OCI-LY1 (cell line): ENCODE data around the gene ATP8A2.

Source experiments
- H2AFZ ChIP-seq: fragments of 200-600 bp; sonication (generic), shearing (Covaris generic); 2 replicates; pipeline ENCODE4 v1.6.0; 2014; ENCODE audit warnings: antibody characterized with exemption, mild to moderate bottlenecking, low read length
- H3F3A ChIP-seq: fragments of 200-600 bp; sonication (generic), shearing (Covaris generic); 2 replicates; pipeline ENCODE4 v1.6.0; 2014; ENCODE audit warnings: mild to moderate bottlenecking, antibody characterized with exemption, low read length, moderate library complexity; ENCODE audit not compliant: insufficient read depth
- H3K27ac ChIP-seq: fragments of 200-600 bp; sonication (generic); 2 replicates; pipeline ENCODE4 v1.5.1; 2014; ENCODE audit warnings: low read length, mixed run types, mild to moderate bottlenecking, low read depth; ENCODE audit not compliant: poor library complexity, severe bottlenecking
- H3K27me3 ChIP-seq: fragments of 200-600 bp; sonication (generic); 2 replicates; pipeline ENCODE4 v1.6.0; 2014; ENCODE audit warnings: antibody characterized with exemption, mild to moderate bottlenecking, low read length, moderate library complexity; ENCODE audit not compliant: insufficient read depth
- H3K36me3 ChIP-seq: fragments of 200-600 bp; sonication (generic); 2 replicates; pipeline ENCODE4 v1.6.1; 2014; ENCODE audit warnings: mild to moderate bottlenecking, antibody characterized with exemption, low read length, moderate library complexity, mixed read lengths; ENCODE audit not compliant: insufficient read depth
- H3K4me1 ChIP-seq: fragments of 200-600 bp; sonication (generic); 2 replicates; pipeline ENCODE4 v1.5.1; 2014; ENCODE audit warnings: mild to moderate bottlenecking, low read length, moderate library complexity; ENCODE audit not compliant: insufficient read depth, severe bottlenecking
- H3K4me2 ChIP-seq: fragments of 200-600 bp; sonication (generic), shearing (Covaris generic); 2 replicates; pipeline ENCODE4 v1.6.1; 2014; ENCODE audit warnings: low read length
- H3K4me3 ChIP-seq: fragments of 200-600 bp; sonication (generic); 2 replicates; pipeline ENCODE4 v1.5.1; 2014; ENCODE audit warnings: low read length, low read depth, mild to moderate bottlenecking, mixed read lengths; ENCODE audit not compliant: poor library complexity, severe bottlenecking
- H3K79me2 ChIP-seq: fragments of 200-600 bp; shearing (Covaris generic); 2 replicates; pipeline ENCODE4 v1.6.1; 2016; ENCODE audit warnings: mixed run types, low read length, mixed read lengths; ENCODE audit not compliant: insufficient read depth
- H3K9ac ChIP-seq: fragments of 200-600 bp; sonication (generic), shearing (Covaris generic); 2 replicates; pipeline ENCODE4 v1.6.1; 2014; ENCODE audit warnings: mild to moderate bottlenecking, low read length, mixed read lengths
- H3K9me2 ChIP-seq: fragments of 200-600 bp; sonication (generic), shearing (Covaris generic); 2 replicates; pipeline ENCODE4 v1.6.1; 2014; ENCODE audit warnings: low read depth, mild to moderate bottlenecking, low read length, mixed read lengths
- H3K9me3 ChIP-seq: fragments of 200-600 bp; shearing (Covaris generic); 2 replicates; pipeline ENCODE4 v1.6.1; 2014; ENCODE audit warnings: low read length, mixed read lengths
- H4K20me1 ChIP-seq: fragments of 200-600 bp; sonication (generic), shearing (Covaris generic); 2 replicates; pipeline ENCODE4 v1.6.0; 2016; ENCODE audit warnings: mild to moderate bottlenecking, low read length; ENCODE audit not compliant: insufficient read depth
- EZH2 ChIP-seq: fragments of 200-600 bp; sonication (generic), shearing (Covaris generic); IDR thresholded peaks from 2 replicates; pipeline ENCODE4 v1.8.0; 2017; ENCODE audit warnings: borderline replicate concordance, mixed run types, mild to moderate bottlenecking, antibody characterized with exemption, low read length, moderate library complexity, mixed read lengths
- TF ChIP-seq, protein P1 (sequence below): fragments of 200-600 bp; sonication (generic), shearing (Covaris generic); IDR thresholded peaks from 2 replicates; pipeline ENCODE4 v1.5.1; 2017; ENCODE audit warnings: mild to moderate bottlenecking, antibody characterized with exemption, low read length, moderate library complexity, mixed read lengths

Gene ATP8A2

GRCh38 chr13:26019881-26020870, 648.4 kb downstream of the ATP8A2 start:
- no peaks in the 10 kb centered on the region for H3K9me3 ChIP-seq
- H3K4me3 ChIP-seq: no peak overlapping the region
- no peak overlapping the region for H3K9ac ChIP-seq
- H3K27ac ChIP-seq: no peak overlapping the region
- H3K27me3 ChIP-seq: no peaks in the 10 kb centered on the region; the same call in 1 of the 2 replicates
- no peaks in the 10 kb centered on the region for H3F3A ChIP-seq
- no peak overlapping the region for H2AFZ ChIP-seq
- no peak for TF ChIP-seq EZH2
- TF ChIP-seq, protein P1, sequence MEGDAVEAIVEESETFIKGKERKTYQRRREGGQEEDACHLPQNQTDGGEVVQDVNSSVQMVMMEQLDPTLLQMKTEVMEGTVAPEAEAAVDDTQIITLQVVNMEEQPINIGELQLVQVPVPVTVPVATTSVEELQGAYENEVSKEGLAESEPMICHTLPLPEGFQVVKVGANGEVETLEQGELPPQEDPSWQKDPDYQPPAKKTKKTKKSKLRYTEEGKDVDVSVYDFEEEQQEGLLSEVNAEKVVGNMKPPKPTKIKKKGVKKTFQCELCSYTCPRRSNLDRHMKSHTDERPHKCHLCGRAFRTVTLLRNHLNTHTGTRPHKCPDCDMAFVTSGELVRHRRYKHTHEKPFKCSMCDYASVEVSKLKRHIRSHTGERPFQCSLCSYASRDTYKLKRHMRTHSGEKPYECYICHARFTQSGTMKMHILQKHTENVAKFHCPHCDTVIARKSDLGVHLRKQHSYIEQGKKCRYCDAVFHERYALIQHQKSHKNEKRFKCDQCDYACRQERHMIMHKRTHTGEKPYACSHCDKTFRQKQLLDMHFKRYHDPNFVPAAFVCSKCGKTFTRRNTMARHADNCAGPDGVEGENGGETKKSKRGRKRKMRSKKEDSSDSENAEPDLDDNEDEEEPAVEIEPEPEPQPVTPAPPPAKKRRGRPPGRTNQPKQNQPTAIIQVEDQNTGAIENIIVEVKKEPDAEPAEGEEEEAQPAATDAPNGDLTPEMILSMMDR: no peak
- no peaks in the 10 kb centered on the region for H3K4me1 ChIP-seq
- H4K20me1 ChIP-seq: no peaks in the 10 kb centered on the region
- no peaks in the 10 kb centered on the region for H3K79me2 ChIP-seq
- H3K9me2 ChIP-seq: no peaks in the 10 kb centered on the region
- H3K4me2 ChIP-seq: no peak overlapping the region
- H3K36me3 ChIP-seq: no peaks in the 10 kb centered on the region

DNA sequence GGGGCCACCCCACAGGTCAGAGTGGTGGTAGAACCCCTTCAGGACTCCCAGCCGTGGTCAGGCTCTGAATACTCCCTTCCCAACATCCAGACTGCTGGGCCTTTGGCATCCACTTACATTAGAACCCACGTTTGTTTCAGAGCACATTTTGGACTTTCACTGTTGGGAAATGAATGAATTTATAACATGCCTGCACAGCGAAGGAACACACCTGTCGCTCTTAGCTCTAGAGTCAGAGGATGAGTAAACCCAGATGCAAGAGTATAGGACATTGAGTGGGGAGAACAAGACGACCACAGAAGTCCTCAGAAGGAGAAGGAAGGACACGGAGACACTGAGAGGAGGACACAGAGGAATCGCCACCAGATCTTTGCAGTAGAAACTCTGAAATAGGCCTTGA, 649.1 kb downstream of the ATP8A2 start:
- no peaks in the 10 kb centered on the region for H3K9me3 ChIP-seq

DNA sequence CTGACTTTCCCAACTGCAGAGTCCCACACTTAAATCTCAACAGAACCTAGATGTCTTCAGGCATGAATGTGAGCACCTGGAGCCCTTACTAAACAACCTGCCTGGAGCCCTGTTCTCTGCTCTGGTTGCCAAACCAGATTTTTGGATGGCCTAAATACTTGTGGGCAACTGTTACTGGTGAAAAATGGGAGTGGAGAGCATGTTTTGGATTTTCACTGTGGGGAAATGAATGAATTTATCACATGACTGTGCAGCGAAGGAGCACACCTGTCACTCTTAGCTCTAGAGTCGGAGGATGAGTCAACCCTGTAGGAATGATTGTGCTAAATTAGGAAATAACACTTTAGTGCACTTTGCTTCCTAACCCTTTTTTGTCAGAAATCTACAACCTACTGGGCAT, 649.7 kb downstream of the ATP8A2 start:
- H3K4me3 ChIP-seq: no peak overlapping the region
- no peaks in the 10 kb centered on the region for H3K9me2 ChIP-seq
- H2AFZ ChIP-seq: no peak overlapping the region
- no peak for TF ChIP-seq EZH2
- TF ChIP-seq, protein P1: no peak
- no peak overlapping the region for H3K27ac ChIP-seq
- H3K4me1 ChIP-seq: no peaks in the 10 kb centered on the region
- no peaks in the 10 kb centered on the region for H3F3A ChIP-seq
- no peaks in the 10 kb centered on the region for H3K9me3 ChIP-seq
- H3K79me2 ChIP-seq: no peaks in the 10 kb centered on the region
- no peak overlapping the region for H3K9ac ChIP-seq
- H3K36me3 ChIP-seq: no peaks in the 10 kb centered on the region
- H4K20me1 ChIP-seq: no peaks in the 10 kb centered on the region
- no peak overlapping the region for H3K4me2 ChIP-seq
- H3K27me3 ChIP-seq: no peaks in the 10 kb centered on the region; the same call in 1 of the 2 replicates

More for the DNA sequence above, 649.1 kb downstream of the ATP8A2 start:
- Histone ChIP-seq H3F3A (no peaks in the 10 kb centered on the region), H3K4me1 (no peaks in the 10 kb centered on the region), H3K79me2 (no peaks in the 10 kb centered on the region), H3K4me3 (no peak overlapping the region), H3K9ac (no peak overlapping the region), H3K4me2 (no peak overlapping the region), H2AFZ (no peak overlapping the region), H3K27me3 (no peaks in the 10 kb centered on the region; the same call in 1 of the 2 replicates), H3K27ac (no peak overlapping the region), H4K20me1 (no peaks in the 10 kb centered on the region), H3K9me2 (no peaks in the 10 kb centered on the region), H3K36me3 (no peaks in the 10 kb centered on the region)
- TF ChIP-seq EZH2: no peak
- TF ChIP-seq, protein P1: no peak
